Stimulated activated effector memory CD8-positive, alpha-beta T cell treated with anti-CD3 and anti-CD28 coated beads, Interleukin-12 subunit alpha, Interleukin-12 subunit beta, amount 100 ng/mL, for 72 hours (primary cell): ENCODE results near the gene NBAS.

Source experiments
- ATAC-seq: fragments of 150-1000 bp; cut with Tn5 transposase; 2 replicates; pipeline ENCODE4 v1.10.0; 2021
- DNase-seq, 2 donors: peaks; one replicate each; pipeline ENCODE4 v3.0.0; 2021 to 2022; ENCODE audit warnings: low spot score in 2 of 2
- H3K27ac Mint-ChIP-seq: one replicate; pipeline ENCODE4 v1.8.0; 2022; ENCODE audit warnings: mild to moderate bottlenecking, mixed read lengths
- H3K36me3 Mint-ChIP-seq: one replicate; pipeline ENCODE4 v1.8.0; 2022; ENCODE audit warnings: mild to moderate bottlenecking, mixed read lengths
- H3K4me1 Mint-ChIP-seq: one replicate; pipeline ENCODE4 v1.8.0; 2022; ENCODE audit warnings: mixed read lengths
- H3K4me3 Mint-ChIP-seq: one replicate; pipeline ENCODE4 v1.8.0; 2022; ENCODE audit warnings: mild to moderate bottlenecking, mixed read lengths
- H3K9me3 Mint-ChIP-seq: one replicate; pipeline ENCODE4 v1.8.0; 2022; ENCODE audit warnings: mixed read lengths

Gene NBAS

DNA sequence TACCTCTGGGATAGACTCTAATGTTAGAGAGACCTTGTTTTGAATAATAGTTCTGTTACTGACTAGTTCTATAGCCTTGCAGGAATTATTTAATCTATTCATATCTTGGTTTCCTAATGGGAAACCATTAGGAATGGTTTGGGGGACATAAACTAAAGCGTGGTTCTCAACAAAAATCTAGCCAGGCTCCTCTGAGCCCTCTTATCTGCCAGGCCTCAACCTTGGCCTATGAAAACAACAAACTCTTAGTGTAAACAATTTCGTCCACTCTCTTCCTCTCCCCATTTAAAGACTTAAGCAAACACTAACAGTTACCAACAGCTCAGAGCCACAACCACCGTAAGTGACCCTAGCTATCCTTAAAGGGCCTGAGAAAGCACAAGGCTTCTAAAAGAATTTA is 10.6 kb upstream of the NBAS start:
- Mint-ChIP-seq H3K9me3 (no peaks in the 10 kb centered on the region), H3K36me3 (no peaks in the 10 kb centered on the region), H3K27ac (no peak overlapping the region), H3K4me1 (no peaks in the 10 kb centered on the region), H3K4me3 (no peak overlapping the region)
- ATAC-seq = no peak
- no peak for DNase-seq

DNA sequence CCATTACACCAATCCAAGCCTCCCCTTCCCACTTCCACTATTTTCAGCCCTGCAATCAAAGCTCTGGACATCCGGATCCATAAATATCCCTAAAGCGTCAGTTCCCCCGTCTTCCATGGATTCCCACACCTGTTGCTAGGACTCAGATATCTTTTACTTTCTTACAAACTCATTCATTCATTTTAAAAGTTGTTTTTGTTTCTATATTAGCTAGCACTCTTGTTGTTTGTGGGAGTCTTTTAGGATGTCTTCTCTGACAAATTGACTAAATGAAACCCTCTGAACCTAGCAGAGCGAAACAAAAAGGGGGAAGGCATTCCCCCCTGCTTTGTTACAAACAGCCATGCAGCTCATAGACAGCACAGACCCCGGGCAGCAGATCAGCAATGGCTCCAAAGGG is 9.0 kb upstream of the NBAS start:
- no peaks in the 10 kb centered on the region for H3K36me3 Mint-ChIP-seq
- no peak for ATAC-seq
- H3K4me1 Mint-ChIP-seq = no peaks in the 10 kb centered on the region
- H3K27ac Mint-ChIP-seq = no peak overlapping the region
- H3K9me3 Mint-ChIP-seq = no peaks in the 10 kb centered on the region
- no peak overlapping the region for H3K4me3 Mint-ChIP-seq
- no peak for DNase-seq

DNA sequence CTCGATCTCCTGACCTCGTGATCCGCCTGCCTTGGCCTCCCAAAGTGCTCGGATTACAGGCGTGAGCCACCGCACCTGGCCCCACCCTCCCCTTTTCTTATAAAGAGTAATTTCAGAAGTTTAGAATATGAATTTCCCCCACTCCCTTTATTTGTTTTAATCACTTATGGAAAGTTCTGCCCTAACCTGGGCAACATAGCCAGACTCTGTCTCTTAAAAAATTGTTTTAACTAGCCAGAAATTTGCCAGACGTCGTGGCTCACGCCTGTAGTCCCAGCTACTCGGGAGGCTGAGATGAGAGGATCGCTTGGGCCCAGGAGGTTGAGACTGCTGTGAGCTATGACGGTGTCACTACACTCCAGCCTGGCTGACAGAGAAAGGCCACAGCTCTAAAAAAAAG is 7.7 kb upstream of the NBAS start:
- H3K4me1 Mint-ChIP-seq = no peaks in the 10 kb centered on the region
- H3K27ac Mint-ChIP-seq = no peak overlapping the region
- no peak for DNase-seq
- no peak for ATAC-seq
- no peaks in the 10 kb centered on the region for H3K9me3 Mint-ChIP-seq
- H3K4me3 Mint-ChIP-seq = no peak overlapping the region
- no peaks in the 10 kb centered on the region for H3K36me3 Mint-ChIP-seq

DNA sequence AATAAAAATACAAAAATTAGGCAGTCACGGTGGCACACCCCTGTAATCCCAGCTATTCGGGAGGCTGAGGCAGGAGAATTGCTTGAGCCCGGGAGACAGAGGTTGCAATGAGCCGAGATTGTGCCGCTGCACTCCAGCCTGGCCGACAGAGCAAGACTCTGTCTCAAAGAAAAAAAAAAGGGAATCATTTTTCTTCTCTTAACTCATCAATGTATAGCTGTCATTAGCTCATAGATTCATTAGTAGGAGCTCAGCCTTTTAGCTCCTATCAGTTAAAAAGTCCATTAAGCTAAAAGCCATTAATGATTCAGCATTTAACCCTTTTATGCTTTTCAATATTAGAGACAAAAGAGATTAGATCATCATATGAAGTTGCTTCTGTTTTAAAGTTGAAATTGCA is 5.8 kb upstream of the NBAS start:
- Mint-ChIP-seq H3K36me3 (no peaks in the 10 kb centered on the region), H3K27ac (no peak overlapping the region), H3K4me1 (peaks cover 15% of the 10 kb centered on the region), H3K9me3 (no peaks in the 10 kb centered on the region), H3K4me3 (no peak overlapping the region)
- ATAC-seq = no peak
- no peak for DNase-seq

DNA sequence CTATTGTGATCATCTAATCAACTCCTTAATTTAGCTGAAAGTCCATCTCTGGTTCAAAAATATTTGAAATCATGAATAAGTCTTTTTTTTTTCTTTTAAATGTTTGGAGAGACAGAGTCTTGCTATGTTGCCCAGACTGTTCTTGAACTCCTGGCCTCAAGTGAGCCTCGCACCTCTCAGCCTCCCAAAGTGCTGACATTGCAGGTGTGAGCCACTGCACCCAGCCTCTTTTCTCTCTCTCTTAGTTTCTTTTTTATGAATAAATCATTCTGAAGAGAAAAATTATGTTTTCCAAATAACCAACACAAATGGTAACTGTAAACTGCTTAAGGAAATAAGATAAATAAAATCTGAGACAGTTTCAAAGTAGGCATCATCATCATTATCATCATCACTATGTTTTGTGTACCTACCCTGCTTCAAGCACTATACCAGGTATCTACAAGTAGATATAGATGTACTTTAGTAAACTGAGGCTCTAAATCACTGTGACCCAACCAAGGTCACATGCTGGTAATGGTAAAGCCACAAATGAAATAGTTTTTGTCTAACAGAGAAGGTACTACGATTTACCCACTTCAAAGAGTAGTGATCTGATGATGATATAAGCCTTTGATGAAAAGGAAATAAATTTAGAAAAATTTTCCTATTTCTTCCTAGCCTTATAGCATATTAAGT is 5.0 kb upstream of the NBAS start:
- H3K4me1 Mint-ChIP-seq = peaks cover 21% of the 10 kb centered on the region
- ATAC-seq (no peak), DNase-seq (no peak)
- peaks cover 1% of the 10 kb centered on the region for H3K36me3 Mint-ChIP-seq
- no peak overlapping the region for H3K27ac Mint-ChIP-seq
- no peaks in the 10 kb centered on the region for H3K9me3 Mint-ChIP-seq
- H3K4me3 Mint-ChIP-seq = no peak overlapping the region

DNA sequence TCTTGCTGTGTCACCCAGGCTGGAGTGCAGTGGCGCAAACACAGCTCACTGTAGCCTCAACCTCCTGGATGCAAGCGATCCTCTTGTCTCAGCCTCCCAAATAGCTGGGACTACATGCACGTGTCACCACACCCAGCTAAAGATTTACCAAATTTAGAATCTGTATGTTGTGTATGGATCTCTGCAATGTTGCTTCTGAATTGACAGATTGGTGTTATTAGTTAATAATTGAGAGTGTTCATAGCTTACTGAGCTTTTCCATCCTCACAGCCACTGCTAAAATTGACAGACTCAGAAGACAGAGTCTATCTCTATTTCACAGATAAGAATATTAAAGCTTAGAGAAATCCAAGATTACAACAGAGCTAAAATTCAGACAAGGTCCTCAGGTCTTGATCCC is 4.3 kb upstream of the NBAS start:
- Mint-ChIP-seq H3K4me3 (no peak overlapping the region), H3K27ac (no peak overlapping the region), H3K4me1 (peaks cover 24% of the 10 kb centered on the region), H3K9me3 (no peaks in the 10 kb centered on the region), H3K36me3 (peaks cover 8% of the 10 kb centered on the region)
- ATAC-seq = no peak
- no peak for DNase-seq

DNA sequence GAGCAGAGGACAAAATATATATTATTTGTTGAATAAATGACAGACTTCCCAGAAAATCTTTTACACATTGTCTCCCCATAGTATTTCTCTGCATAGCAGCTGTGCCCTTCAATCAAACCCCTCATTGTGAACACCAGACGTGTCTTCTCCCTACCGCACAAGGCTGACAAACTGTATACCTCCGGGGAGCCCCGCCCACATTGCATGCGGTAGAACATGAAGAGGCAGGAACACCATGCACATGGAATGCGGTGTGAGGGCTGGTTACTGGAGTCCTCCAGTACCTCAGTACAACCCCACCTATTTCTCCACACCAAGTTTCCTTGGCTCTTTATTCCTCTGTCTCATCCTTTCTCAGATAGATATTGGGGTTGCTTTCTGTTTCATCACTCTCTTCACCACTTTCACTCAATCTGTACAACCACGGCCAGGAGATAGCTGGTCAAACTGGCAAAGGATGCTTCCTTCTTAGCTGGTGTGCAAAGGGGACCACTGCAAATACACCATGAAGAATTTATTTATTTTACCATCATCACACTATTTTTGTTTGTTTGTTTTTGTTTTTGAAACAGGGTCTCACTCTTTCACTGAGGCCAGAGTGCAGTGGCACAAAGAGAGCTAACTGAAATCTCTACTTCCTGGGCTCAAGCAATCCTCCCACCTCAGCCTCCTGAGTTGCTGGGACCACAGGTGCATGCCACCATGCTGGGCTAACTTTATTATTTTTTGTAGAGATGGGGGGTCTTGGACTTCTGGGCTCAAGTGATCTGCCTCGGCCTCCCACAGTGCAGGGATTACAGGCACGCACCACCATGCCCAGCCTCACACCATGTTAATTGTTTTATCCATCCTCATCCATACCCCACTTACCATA is 2.3 kb upstream of the NBAS start:
- Mint-ChIP-seq H3K9me3 (no peaks in the 10 kb centered on the region), H3K36me3 (peaks cover 11% of the 10 kb centered on the region), H3K4me3 (peak overlapping the region; percentile 96), H3K4me1 (peaks cover 39% of the 10 kb centered on the region), H3K27ac (no peak overlapping the region)
- no peak for ATAC-seq
- no peak for DNase-seq

DNA sequence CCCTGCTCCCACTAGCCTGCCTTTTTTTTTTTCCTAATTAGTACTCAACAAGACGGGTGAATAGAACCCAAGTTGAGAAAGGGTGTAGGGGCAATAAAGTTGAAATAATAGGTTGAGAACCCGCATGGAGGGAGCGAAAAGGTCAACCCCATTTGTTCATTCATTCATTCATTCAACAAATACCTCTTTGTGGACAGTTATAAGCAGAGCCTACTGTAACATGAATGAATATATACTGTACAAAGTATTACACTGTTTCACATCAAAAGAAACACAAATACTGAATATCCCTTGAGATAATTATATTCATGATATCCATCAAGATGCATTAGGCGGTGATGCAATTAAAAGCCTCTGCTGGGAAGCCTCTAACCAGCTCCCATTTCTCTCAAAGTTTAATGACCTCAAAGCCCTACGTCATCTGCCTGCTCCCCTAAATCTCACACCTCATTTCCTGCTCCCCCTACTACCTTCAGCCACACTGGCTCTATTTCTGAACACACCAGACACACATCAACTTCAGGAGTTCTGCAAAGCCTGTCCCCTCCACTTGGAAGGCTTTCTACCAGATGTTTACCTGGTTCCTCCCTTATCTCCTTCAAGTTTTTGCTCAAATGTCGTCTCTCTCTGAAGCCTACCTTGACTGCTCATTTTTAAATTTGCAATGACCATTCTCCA is 1.4 kb upstream of the NBAS start:
- Mint-ChIP-seq H3K36me3 (peaks cover 16% of the 10 kb centered on the region), H3K27ac (peak overlapping the region; percentile 93)

DNA sequence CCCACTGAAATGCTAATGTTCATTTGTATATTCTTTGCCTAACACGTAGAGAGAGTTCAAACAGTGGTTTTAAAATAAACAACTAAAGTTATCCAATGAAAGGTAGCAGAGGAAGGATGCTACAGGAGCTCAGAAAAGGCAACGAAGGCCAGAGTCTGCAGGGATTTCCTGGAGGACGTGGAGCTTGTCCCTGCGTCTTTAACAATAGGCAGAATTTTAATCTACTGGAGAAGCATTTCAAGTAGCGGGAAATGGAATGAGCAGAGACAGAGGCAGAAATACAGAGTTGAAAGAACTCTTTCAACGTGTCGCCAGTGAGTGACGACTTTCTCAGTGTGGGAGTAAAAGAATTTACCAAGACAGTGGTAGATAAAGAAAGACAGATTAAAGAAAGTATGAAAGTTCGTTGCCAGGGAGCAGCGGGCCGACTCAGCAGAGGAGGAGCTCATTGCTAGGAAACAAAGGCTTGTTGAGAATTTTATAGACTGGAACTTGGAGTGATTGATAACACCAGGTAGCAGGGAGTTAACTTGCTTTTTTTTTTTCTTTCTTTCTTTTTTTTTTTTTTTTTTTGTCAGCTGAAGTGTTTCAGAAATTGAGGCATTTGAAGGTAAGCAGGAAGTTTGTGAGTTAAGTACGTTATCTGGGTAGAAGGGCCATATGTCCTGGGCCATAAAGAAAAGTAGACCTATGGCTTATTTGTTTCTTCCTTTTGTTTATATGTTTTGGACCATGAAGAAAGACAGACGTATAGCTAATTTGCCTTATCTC is 625 bp upstream of the NBAS start:
- H3K36me3 Mint-ChIP-seq = peaks cover 16% of the 10 kb centered on the region
- H3K27ac Mint-ChIP-seq = peak overlapping the region; percentile 93
- peak overlapping the region; percentile 96 for H3K4me3 Mint-ChIP-seq
- no peaks in the 10 kb centered on the region for H3K9me3 Mint-ChIP-seq
- DNase-seq = peak; percentile 13 to 51
- peak; percentile 42 for ATAC-seq
- peaks cover 44% of the 10 kb centered on the region for H3K4me1 Mint-ChIP-seq

More for the DNA sequence above, 1.4 kb upstream of the NBAS start:
- peaks cover 44% of the 10 kb centered on the region for H3K4me1 Mint-ChIP-seq
- no peaks in the 10 kb centered on the region for H3K9me3 Mint-ChIP-seq
- ATAC-seq = no peak
- peak overlapping the region; percentile 96 for H3K4me3 Mint-ChIP-seq
- no peak for DNase-seq

GRCh38 chr2:15560140-15560987 is 770 bp downstream of the NBAS start:
- no peaks in the 10 kb centered on the region for H3K9me3 Mint-ChIP-seq
- peaks cover 23% of the 10 kb centered on the region for H3K36me3 Mint-ChIP-seq
- peak in 1 of 2 donors; percentile 50 for DNase-seq

GRCh38 chr2:15559379-15560139 is 1.6 kb downstream of the NBAS start:
- Mint-ChIP-seq H3K27ac (peak overlapping the region; percentile 93), H3K4me3 (peak overlapping the region; percentile 96), H3K9me3 (no peaks in the 10 kb centered on the region), H3K4me1 (peaks cover 44% of the 10 kb centered on the region), H3K36me3 (peaks cover 29% of the 10 kb centered on the region)
- DNase-seq (no peak), ATAC-seq (no peak)

More at GRCh38 chr2:15560140-15560987, 770 bp downstream of the NBAS start:
- ATAC-seq = peak; percentile 66
- Mint-ChIP-seq H3K27ac (peak overlapping the region; percentile 93), H3K4me1 (peaks cover 44% of the 10 kb centered on the region), H3K4me3 (peak overlapping the region; percentile 96)

GRCh38 chr2:15557887-15558311 is 3.2 kb downstream of the NBAS start:
- H3K27ac Mint-ChIP-seq = no peak overlapping the region
- H3K4me3 Mint-ChIP-seq = no peak overlapping the region
- DNase-seq = no peak
- no peaks in the 10 kb centered on the region for H3K9me3 Mint-ChIP-seq
- H3K4me1 Mint-ChIP-seq = peaks cover 38% of the 10 kb centered on the region
- H3K36me3 Mint-ChIP-seq = peaks cover 45% of the 10 kb centered on the region
- ATAC-seq = no peak

- H3K9me3 Mint-ChIP-seq = no peaks in the 10 kb centered on the region
- H3K36me3 Mint-ChIP-seq = peaks cover 60% of the 10 kb centered on the region
- no peak for DNase-seq
- peaks cover 24% of the 10 kb centered on the region for H3K4me1 Mint-ChIP-seq
- no peak overlapping the region for H3K27ac Mint-ChIP-seq
- ATAC-seq = no peak
- H3K4me3 Mint-ChIP-seq = no peak overlapping the region
Observed at GRCh38 chr2:15556311-15556930, 4.7 kb downstream of the NBAS start.
